C4-2B (cell line): ENCODE data around the gene PPP1R3C.

ENCODE experiments used
- CTCF ChIP-seq: fragments of 450-650 bp; conservative IDR thresholded peaks from 2 replicates; pipeline ENCODE4 v1.5.1; 2017; ENCODE audit warnings: mild to moderate bottlenecking
- ZFX ChIP-seq: fragments of 450-650 bp; IDR thresholded peaks from 2 replicates; pipeline ENCODE4 v1.6.1; 2017

GRCh38 chr10:91589015-91589657 lies 43.7 kb downstream of the PPP1R3C start:
- TF ChIP-seq CTCF (no peak), ZFX (no peak)
